Body of pancreas (tissue), 4 donors: ENCODE measurements around the gene OR52H1. TPM values are rescaled to one million over a fixed set of nuclear protein-coding genes. Genes with fewer than 3 reads are reported as not detected.
"Not testable (repeated sequence)": the region's sequence is repeated elsewhere in the genome, so short reads cannot be mapped to it uniquely, and the experiment has no call there.

Experiments
- ATAC-seq: fragments of 150-250 bp; one replicate; pipeline ENCODE4 v1.9.1; 2016
- DNase-seq, 4 donors: peaks; one replicate each; pipeline ENCODE4 v3.0.0-alpha.2; 2019
- H3K27ac ChIP-seq, 4 donors: fragments of 200-600 bp; sonication (generic); 1 replicate in 3 of 4; 2 replicates in 1 of 4; pipeline versions ENCODE4 v1.5.1 to v1.6.1; 2016 to 2019; ENCODE audit warnings: mild to moderate bottlenecking in 1 of 4, mixed read lengths in 1 of 4, moderate library complexity in 1 of 4
- H3K27me3 ChIP-seq, 2 donors: fragments of 200-600 bp; sonication (generic); one replicate each; pipeline ENCODE4 v1.6.0; 2016; ENCODE audit warnings: mild to moderate bottlenecking in 1 of 2
- H3K36me3 ChIP-seq, 2 donors: fragments of 200-600 bp; sonication (generic); replicated peaks in 1 of 2; 2 replicates each; pipeline ENCODE4 v1.5.1; 2016; ENCODE audit warnings: low read depth in 2 of 2; ENCODE audit not compliant: insufficient read depth in 1 of 2
- H3K4me1 ChIP-seq: fragments of 200-600 bp; sonication (generic); one replicate; pipeline ENCODE4 v1.6.0; 2016
- H3K4me3 ChIP-seq, 2 donors: fragments of 200-600 bp; sonication (generic); 1 replicate in 1 of 2; 2 replicates in 1 of 2; pipeline ENCODE4 v1.5.1; 2016 to 2019
- H3K9me3 ChIP-seq, 3 donors: fragments of 200-600 bp; sonication (generic); 1 replicate in 2 of 3; 2 replicates in 1 of 3; pipeline ENCODE4 v1.5.1; 2016
- CTCF ChIP-seq, 7 experiments: fragments of 450-650 bp in 4 of 7; fragments of 200-600 bp in 3 of 7; sonication (generic) in 3 of 7; IDR thresholded peaks; one replicate each; pipeline ENCODE4 v1.5.1; 2016 to 2019; ENCODE audit warnings: antibody characterized with exemption in 7 of 7
- POLR2A ChIP-seq, 3 donors: fragments of 450-650 bp; IDR thresholded peaks; one replicate each; pipeline ENCODE4 v1.6.1; 2016; ENCODE audit warnings: antibody characterized with exemption in 3 of 3, mild to moderate bottlenecking in 2 of 3
- WGBS, 2 donors: methylation state at CpG; one replicate each; pipeline ENCODE4 v1.1.5; 2017; 5-methylcytosine and 5-hydroxymethylcytosine counted together
- intact Hi-C: fragments of 100-400 bp; cut with DNase I; formaldehyde crosslinking; loops from one replicate; pipeline ENCODE4 v1.15.1; 2023
- total RNA-seq, 2 donors: library from RNA; depleted of rRNA; stranded (reverse); fragments of >200 nt; gene quantifications; one replicate each; pipeline ENCODE4 v1.1.0, GENCODE V29; 2016

The OR52H1 gene
- total RNA-seq, 2 donors from 2014 or later: 0.78 to 5.9 TPM

- Histone ChIP-seq H3K4me3 (no peak overlapping the region), H3K9me3 (no peaks in the 10 kb centered on the region), H3K36me3 (no peaks in the 10 kb centered on the region), H3K4me1 (peaks cover 5% of the 10 kb centered on the region), H3K27me3 (no peaks in the 10 kb centered on the region), H3K27ac (no peak overlapping the region)
- DNase-seq: no peak
- TF ChIP-seq POLR2A (IDR thresholded peaks at IDR 0.05) (no peak), CTCF (IDR thresholded peaks at IDR 0.05) (no peak)
- intact Hi-C loops: no loop called here
- ATAC-seq: no peak
- WGBS, 2 donors: 50 to 91% methylated on average over 3 of the region's 3 CpGs
These were observed 43.3 kb upstream of the OR52H1 start for GRCh38 chr11:5591613-5592012.

- H3K27me3 ChIP-seq, H3K4me1 ChIP-seq, ATAC-seq, DNase-seq, H3K9me3 ChIP-seq, H3K36me3 ChIP-seq, H3K4me3 ChIP-seq, H3K27ac ChIP-seq, intact Hi-C loops: not testable (repeated sequence)
- WGBS, 2 donors: 95 to 100% methylated on average over 7 to 30 of the region's 31 CpGs
These were observed 41.6 kb upstream of the OR52H1 start for GRCh38 chr11:5589906-5590305.

- H3K4me1 ChIP-seq, H3K36me3 ChIP-seq, ATAC-seq, H3K9me3 ChIP-seq, H3K27me3 ChIP-seq, DNase-seq, H3K4me3 ChIP-seq, H3K27ac ChIP-seq, intact Hi-C loops: not testable (repeated sequence)
- 86 to 88% methylated on average over 5 of the region's 5 CpGs for WGBS, 2 donors
These were observed 36.1 kb upstream of the OR52H1 start for GRCh38 chr11:5584458-5584857.

- Histone ChIP-seq H3K4me1 (no peaks in the 10 kb centered on the region), H3K27me3 (no peaks in the 10 kb centered on the region), H3K27ac (no peak overlapping the region), H3K9me3 (no peaks in the 10 kb centered on the region), H3K36me3 (no peaks in the 10 kb centered on the region), H3K4me3 (no peak overlapping the region)
- no peak for ATAC-seq
- DNase-seq: no peak
- TF ChIP-seq POLR2A (IDR thresholded peaks at IDR 0.05) (no peak), CTCF (IDR thresholded peaks at IDR 0.05) (no peak)
- intact Hi-C loops: no loop called here
- 74 to 85% methylated on average over 4 of the region's 4 CpGs for WGBS, 2 donors
These were observed 32.7 kb upstream of the OR52H1 start for GRCh38 chr11:5581014-5581413.

- intact Hi-C loops: no loop called here
- no peaks in the 10 kb centered on the region for H3K36me3 ChIP-seq
- H3K27ac ChIP-seq: no peak within 1 kb of the TSS
- ATAC-seq: no peak
- H3K4me3 ChIP-seq: no peak within 1 kb of the TSS
- H3K4me1 ChIP-seq: no peaks in the 10 kb centered on the region
- TF ChIP-seq POLR2A (IDR thresholded peaks at IDR 0.05): no peak
- no peak for TF ChIP-seq CTCF (IDR thresholded peaks at IDR 0.05)
- DNase-seq: no peak
- WGBS, 2 donors: 91 to 93% methylated on average over 8 of the region's 8 CpGs
- no peaks in the 10 kb centered on the region for H3K9me3 ChIP-seq
- H3K27me3 ChIP-seq: no peaks in the 10 kb centered on the region
These were observed 32.2 kb upstream of the OR52H1 start, which contains the start of gene OR52B6 for GRCh38 chr11:5580577-5580976. OR52B6 (plus strand) TSS chr11:5580877; CDS start chr11:5580877, 0 bp downstream.

- intact Hi-C loops: no loop called here
- no peak for TF ChIP-seq CTCF (IDR thresholded peaks at IDR 0.05)
- no peak for TF ChIP-seq POLR2A (IDR thresholded peaks at IDR 0.05)
These were observed 28.8 kb upstream of the OR52H1 start for GRCh38 chr11:5577101-5577500.

More at GRCh38 chr11:5577101-5577500, 28.8 kb upstream of the OR52H1 start:
- DNase-seq: no peak
- Histone ChIP-seq H3K36me3 (no peaks in the 10 kb centered on the region), H3K27me3 (no peaks in the 10 kb centered on the region), H3K4me3 (no peak overlapping the region), H3K27ac (no peak overlapping the region), H3K9me3 (no peaks in the 10 kb centered on the region), H3K4me1 (no peaks in the 10 kb centered on the region)
- no peak for ATAC-seq
